Endodermal cell (in vitro differentiated cells): ENCODE data around the gene GADL1. TPM values are rescaled to one million over a fixed set of nuclear protein-coding genes. Genes with fewer than 3 reads are reported as not detected.

Experiments
- DNase-seq: peaks from one replicate; pipeline ENCODE4 v3.0.0-alpha.2; 2017
- H3K27ac ChIP-seq: 2 replicates; pipeline ENCODE4 v1.5.1; 2013; ENCODE audit warnings: mild to moderate bottlenecking, low read depth, low read length, moderate library complexity
- H3K27me3 ChIP-seq: 2 replicates; pipeline ENCODE4 v1.6.1; 2013; ENCODE audit warnings: mild to moderate bottlenecking, low read length, moderate library complexity; ENCODE audit not compliant: insufficient read depth, control insufficient read depth, poor library complexity, severe bottlenecking
- H3K36me3 ChIP-seq: 2 replicates; pipeline ENCODE4 v1.7.0; 2013; ENCODE audit warnings: mild to moderate bottlenecking, low read length, moderate library complexity; ENCODE audit not compliant: control insufficient read depth, insufficient read depth
- H3K4me1 ChIP-seq: one replicate; pipeline ENCODE4 v1.7.0; 2013; ENCODE audit warnings: low read length; ENCODE audit not compliant: control insufficient read depth, insufficient read depth
- H3K4me3 ChIP-seq: 2 replicates; pipeline ENCODE4 v1.5.1; 2013; ENCODE audit warnings: mild to moderate bottlenecking, low read length, moderate library complexity
- H3K9ac ChIP-seq: 2 replicates; pipeline ENCODE4 v1.6.1; 2013; ENCODE audit warnings: mild to moderate bottlenecking, low read length, moderate library complexity; ENCODE audit not compliant: poor library complexity, severe bottlenecking; ENCODE audit errors: extremely low read depth
- H3K9me3 ChIP-seq: 2 replicates; pipeline ENCODE4 v1.6.1; 2013; ENCODE audit warnings: mild to moderate bottlenecking, low read length, moderate library complexity; ENCODE audit not compliant: control insufficient read depth
- H3K27ac Mint-ChIP-seq: 2 replicates; pipeline ENCODE4 v1.8.0; 2020; ENCODE audit warnings: mixed read lengths
- H3K27me3 Mint-ChIP-seq: 2 replicates; pipeline ENCODE4 v1.8.0; 2021; ENCODE audit warnings: mild to moderate bottlenecking, mixed read lengths; ENCODE audit not compliant: insufficient read depth
- H3K36me3 Mint-ChIP-seq: 2 replicates; pipeline ENCODE4 v1.8.0; 2020; ENCODE audit warnings: low read depth, mixed read lengths
- H3K4me1 Mint-ChIP-seq: 2 replicates; pipeline ENCODE4 v1.8.0; 2020; ENCODE audit warnings: mixed read lengths
- H3K4me3 Mint-ChIP-seq: 2 replicates; pipeline ENCODE4 v1.8.0; 2020; ENCODE audit warnings: mild to moderate bottlenecking, moderate library complexity, mixed read lengths
- H3K9me3 Mint-ChIP-seq: 2 replicates; pipeline ENCODE4 v1.8.0; 2020; ENCODE audit warnings: mild to moderate bottlenecking, mixed read lengths
- CTCF ChIP-seq: fragments of 200-600 bp; sonication (generic); conservative IDR thresholded peaks from 2 replicates; pipeline ENCODE4 v1.5.0; 2021; ENCODE audit warnings: antibody characterized with exemption, mild to moderate bottlenecking
- WGBS, 2 experiments: methylation state at CpG; one replicate each; pipeline versions ENCODE4 v1.1.5 to v1.1.7; 2013; ENCODE audit warnings: missing lambda C conversion rate in 2 of 2, mixed read lengths in 1 of 2; ENCODE audit not compliant: insufficient coverage in 1 of 2, insufficient read length in 1 of 2; 5-methylcytosine and 5-hydroxymethylcytosine counted together
- total RNA-seq, 2 donors: library from RNA; stranded (reverse); fragmentation: NEBNext Ultra II Directional in 1 of 2; extraction: Animal tissue kit (Norgen Biotek cat#: 25700) in 1 of 2; gene quantifications; 2 replicates in 1 of 2; 3 replicates in 1 of 2; pipeline ENCODE4 v1.2.1, GENCODE V29; 2021

The GADL1 gene
- total RNA-seq, 2 donors from 2014 or later, result 0.11 TPM; not detected in 1

- Histone ChIP-seq H3K36me3 (no peaks in the 10 kb centered on the region), H3K9me3 (peaks cover 51% of the 10 kb centered on the region), H3K4me1 (no peaks in the 10 kb centered on the region), H3K27me3 (no peaks in the 10 kb centered on the region), H3K4me3 (peak overlapping the region; percentile 30), H3K27ac (no peak overlapping the region), H3K9ac (no peak overlapping the region)
- H3K27ac Mint-ChIP-seq, result no peak overlapping the region
- peaks cover 15% of the 10 kb centered on the region for H3K4me1 Mint-ChIP-seq
- no peak overlapping the region for H3K4me3 Mint-ChIP-seq
- WGBS, 2 experiments, result 97 to 100% methylated on average over 2 of the region's 2 CpGs
- H3K9me3 Mint-ChIP-seq, result peaks cover 41% of the 10 kb centered on the region
- peaks cover 42% of the 10 kb centered on the region for H3K36me3 Mint-ChIP-seq
- no peak for DNase-seq
- TF ChIP-seq CTCF, result no peak
- H3K27me3 Mint-ChIP-seq, result no peaks in the 10 kb centered on the region
Observed at GRCh38 chr3:30702828-30703397, 191.5 kb downstream of the GADL1 start.

GRCh38 chr3:30702038-30702827, 192.2 kb downstream of the GADL1 start:
- Mint-ChIP-seq H3K36me3 (peaks cover 41% of the 10 kb centered on the region), H3K9me3 (peaks cover 40% of the 10 kb centered on the region), H3K4me1 (peaks cover 15% of the 10 kb centered on the region), H3K27me3 (no peaks in the 10 kb centered on the region), H3K27ac (no peak overlapping the region), H3K4me3 (no peak overlapping the region)
- H3K4me1 ChIP-seq, result no peaks in the 10 kb centered on the region
- H3K9me3 ChIP-seq, result peaks cover 45% of the 10 kb centered on the region
- H3K9ac ChIP-seq, result no peak overlapping the region
- peaks cover 2% of the 10 kb centered on the region for H3K36me3 ChIP-seq
- no peak overlapping the region for H3K27ac ChIP-seq
- no peak for DNase-seq
- TF ChIP-seq CTCF, result no peak
- no peaks in the 10 kb centered on the region for H3K27me3 ChIP-seq
- H3K4me3 ChIP-seq, result no peak overlapping the region

- WGBS, 2 experiments, result 92% methylated on average over 3 of the region's 3 CpGs
- no peaks in the 10 kb centered on the region for H3K27me3 Mint-ChIP-seq
- no peak overlapping the region for H3K27ac Mint-ChIP-seq
- H3K9me3 Mint-ChIP-seq, result peaks cover 26% of the 10 kb centered on the region
- Histone ChIP-seq H3K9me3 (peaks cover 30% of the 10 kb centered on the region), H3K27ac (no peak overlapping the region), H3K27me3 (no peaks in the 10 kb centered on the region), H3K4me3 (no peak overlapping the region), H3K9ac (no peak overlapping the region), H3K4me1 (no peaks in the 10 kb centered on the region), H3K36me3 (peaks cover 2% of the 10 kb centered on the region)
- DNase-seq, result no peak
- TF ChIP-seq CTCF, result no peak
- H3K4me1 Mint-ChIP-seq, result peaks cover 21% of the 10 kb centered on the region
- no peak overlapping the region for H3K4me3 Mint-ChIP-seq
- peaks cover 31% of the 10 kb centered on the region for H3K36me3 Mint-ChIP-seq
Observed at GRCh38 chr3:30700702-30701321, 193.6 kb downstream of the GADL1 start.
